NCI-H2227 (cell line): ENCODE data around the gene GRHL1.
"Not testable (repeated sequence)": the region's sequence is repeated elsewhere in the genome, so short reads cannot be mapped to it uniquely, and the experiment has no call there.

ENCODE experiments used
- DNase-seq: peaks from one replicate; lab custom pipeline; 2025; ENCODE audit not compliant: unreplicated experiment; lab: John Stamatoyannopoulos, UW

GRHL1 gene

GRCh38 chr2:10019602-10020400, 68.3 kb downstream of the GRHL1 start:
- no peak for DNase-seq

- DNase-seq: no peak
Observed at GRCh38 chr2:10022041-10022421, 70.5 kb downstream of the GRHL1 start.

DNA sequence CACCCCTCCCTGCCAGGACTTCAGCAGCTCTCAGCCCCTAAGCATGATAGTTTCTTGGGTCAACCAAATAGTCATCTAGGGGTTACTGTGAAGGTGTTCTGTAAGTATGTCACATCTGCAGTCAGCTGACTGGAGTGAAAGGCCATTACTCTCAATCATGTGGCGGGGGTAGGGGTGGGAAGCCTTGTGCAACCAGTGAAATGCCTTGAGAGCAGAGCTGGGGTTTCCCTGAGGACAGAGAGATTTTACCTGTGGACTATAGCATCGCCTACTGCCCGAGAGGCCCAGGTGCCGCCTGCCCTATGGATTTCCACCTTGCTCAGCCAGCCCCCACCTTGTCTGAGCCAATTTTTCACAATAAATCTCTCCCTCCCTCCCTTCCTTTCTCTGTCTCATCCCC, 71.0 kb downstream of the GRHL1 start:
- no peak for DNase-seq

DNA sequence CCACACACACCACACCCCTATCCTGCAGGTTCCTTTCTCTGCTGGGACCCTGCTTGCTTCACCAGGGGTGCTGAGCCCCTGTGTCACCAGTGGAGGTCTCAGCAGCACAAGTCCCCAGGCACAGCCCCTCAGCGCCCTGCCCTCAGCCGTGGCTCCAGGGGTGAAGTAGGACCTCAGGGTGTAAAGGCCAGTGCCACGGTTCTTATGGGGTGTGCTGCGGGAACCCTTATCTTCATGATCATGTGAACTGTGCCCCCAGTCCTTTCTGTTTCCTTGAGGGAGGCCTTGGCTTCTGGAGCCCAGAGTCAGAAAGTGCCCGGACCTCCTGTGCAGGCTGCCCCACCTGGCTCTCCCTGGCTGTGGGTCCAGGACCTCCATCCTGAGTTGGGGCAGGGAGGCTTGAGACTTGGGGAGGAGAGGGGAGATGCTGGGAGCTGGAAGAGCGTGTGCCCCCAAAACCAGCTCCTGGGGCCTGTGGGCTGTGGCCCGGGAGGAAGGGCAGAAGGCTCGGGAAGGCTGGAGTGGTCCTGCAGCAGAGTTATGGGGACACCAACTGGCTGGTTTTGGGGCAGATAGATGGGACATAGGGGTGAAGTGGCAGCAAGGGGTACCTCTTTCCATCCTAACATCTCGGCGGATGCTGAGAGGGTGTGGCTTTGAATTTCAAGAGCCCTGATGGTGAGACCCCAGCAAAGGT, 71.6 kb downstream of the GRHL1 start:
- no peak for DNase-seq

DNA sequence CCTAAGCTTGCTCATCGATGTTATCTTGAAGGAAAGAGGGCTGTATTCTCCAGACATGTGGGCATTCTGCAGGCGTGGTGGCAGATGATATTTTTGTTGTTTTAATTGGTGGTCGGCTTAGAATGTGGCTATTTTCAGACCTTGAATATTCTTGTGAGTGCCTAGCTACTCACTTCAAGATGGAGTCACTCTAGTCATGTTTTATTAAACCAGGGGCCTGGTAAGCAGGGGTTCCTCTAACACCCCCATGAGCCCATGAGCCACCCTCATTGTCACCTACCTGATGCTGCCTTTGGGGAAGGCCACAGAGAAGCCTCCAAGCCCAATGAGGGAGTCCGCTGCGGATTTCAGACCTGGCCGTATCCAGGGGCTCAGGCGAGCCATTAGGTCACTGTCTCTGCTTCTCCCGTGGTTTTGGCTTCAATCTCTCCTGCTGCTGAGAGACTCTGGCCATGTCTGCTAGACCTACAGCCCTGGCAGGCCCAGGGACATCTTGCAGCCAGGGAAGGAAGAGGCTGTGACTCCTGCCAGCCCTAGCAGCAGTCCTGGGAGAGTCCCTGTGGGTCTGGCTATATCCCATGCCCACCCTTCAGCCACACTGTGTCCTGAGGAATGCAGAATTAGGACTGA, 75.6 kb downstream of the GRHL1 start:
- DNase-seq: no peak

GRCh38 chr2:10027660-10028330, 76.3 kb downstream of the GRHL1 start:
- no peak for DNase-seq

GRCh38 chr2:10028407-10028987, 77.0 kb downstream of the GRHL1 start:
- no peak for DNase-seq

DNA sequence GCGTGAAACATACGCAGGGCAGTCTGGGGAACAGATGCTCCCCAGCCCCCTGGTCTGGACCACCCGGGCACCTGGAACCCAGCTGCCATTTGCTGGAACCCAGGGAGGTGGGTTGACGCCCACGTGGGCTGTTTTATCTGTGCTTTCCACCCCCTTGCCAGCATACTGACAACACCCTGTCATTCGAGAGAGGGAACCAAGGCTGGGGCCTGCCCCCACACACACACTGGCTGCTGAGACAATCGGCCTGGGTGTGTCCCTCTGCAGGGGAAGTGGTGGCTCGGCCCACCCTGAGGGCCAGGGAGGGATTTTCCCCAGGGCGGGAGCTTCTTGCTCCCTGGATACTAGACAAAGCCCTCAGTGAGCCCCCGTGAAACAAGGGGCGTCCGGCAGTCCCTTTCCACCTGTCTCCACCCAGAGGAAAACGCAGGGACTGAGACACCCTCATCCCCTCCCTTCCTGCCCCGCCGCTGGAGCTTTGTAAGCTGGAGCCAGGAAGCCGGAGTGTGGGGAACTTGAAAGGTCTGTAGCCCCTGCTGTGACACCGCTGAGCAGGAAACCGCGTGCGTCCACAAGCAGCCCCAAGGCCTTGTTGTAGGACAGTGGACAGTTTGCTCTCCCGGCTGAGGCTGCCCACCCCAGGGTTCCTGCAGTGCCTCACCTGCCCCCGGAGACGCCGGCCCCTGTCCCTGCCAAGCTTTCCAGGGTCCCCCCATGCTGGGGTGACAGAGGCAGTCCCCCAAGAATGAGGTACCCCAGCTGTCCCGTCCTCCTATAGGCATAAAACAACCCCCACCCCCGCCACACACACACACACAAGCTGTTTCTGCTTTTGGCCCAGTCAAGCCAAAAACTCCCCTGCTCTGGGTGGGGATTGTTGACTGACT, 77.7 kb downstream of the GRHL1 start:
- DNase-seq: peak; percentile 29

GRCh38 chr2:10029875-10030223, 78.4 kb downstream of the GRHL1 start:
- no peak for DNase-seq

DNA sequence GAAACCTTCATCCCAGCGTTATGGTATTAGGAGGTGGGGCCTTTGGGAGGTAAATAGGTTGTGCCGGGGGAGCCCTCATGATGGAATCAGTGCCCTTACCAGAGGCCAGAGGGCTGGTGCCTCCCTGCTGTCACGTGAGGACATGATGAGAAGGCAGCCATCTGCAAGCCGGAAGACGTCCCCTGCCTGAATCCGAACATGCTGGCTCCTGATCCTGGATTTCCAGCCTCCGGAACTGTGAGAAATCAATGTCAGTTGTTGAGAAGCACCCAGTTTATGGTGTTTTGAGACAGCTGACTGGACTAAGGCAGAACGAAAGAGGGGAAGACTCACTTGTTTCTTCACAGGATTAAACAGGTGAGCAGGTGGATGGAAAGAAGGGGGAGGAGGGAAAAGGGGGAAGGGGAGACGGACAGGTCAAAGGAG, 78.8 kb downstream of the GRHL1 start:
- peak; percentile 81 for DNase-seq

DNA sequence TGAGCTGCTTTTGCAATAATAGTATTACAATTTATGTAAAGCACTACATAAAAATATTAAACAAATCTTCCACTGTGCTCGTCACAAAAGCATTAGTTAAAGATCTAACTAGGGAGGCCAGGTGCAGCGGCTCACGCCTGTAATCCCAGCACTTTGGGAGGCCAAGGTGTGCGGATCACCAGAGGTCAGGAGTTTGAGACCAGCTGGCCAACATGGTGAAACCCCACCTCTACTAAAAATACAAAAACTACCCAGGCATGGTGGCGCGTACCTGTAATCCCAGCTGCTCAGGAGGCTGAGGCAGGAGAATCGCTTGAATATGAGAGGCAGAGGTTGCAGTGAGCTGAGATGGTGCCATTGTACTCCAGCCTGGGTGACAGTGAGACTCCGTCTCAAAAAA, 79.3 kb downstream of the GRHL1 start:
- DNase-seq: not testable (repeated sequence)

GRCh38 chr2:10031886-10032745, 80.6 kb downstream of the GRHL1 start:
- no peak for DNase-seq

DNA sequence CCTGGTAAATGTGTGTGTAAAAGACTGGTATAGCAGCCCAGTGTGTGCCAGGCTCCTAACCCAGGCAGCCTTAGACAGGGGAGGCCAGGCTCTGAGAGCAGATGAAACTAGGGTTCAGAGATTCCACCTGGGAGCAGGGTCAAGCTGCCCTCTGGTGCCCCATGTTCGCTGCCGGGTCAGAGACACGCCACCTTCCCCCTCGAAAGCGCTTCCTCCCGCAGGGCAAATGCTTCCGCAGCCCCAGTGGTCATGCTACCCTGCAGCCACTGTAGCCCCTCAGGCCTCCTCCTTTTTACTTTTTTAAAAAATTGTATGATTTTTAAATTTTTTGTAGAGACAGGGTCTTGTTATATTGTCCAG, 81.2 kb downstream of the GRHL1 start:
- DNase-seq: no peak

DNA sequence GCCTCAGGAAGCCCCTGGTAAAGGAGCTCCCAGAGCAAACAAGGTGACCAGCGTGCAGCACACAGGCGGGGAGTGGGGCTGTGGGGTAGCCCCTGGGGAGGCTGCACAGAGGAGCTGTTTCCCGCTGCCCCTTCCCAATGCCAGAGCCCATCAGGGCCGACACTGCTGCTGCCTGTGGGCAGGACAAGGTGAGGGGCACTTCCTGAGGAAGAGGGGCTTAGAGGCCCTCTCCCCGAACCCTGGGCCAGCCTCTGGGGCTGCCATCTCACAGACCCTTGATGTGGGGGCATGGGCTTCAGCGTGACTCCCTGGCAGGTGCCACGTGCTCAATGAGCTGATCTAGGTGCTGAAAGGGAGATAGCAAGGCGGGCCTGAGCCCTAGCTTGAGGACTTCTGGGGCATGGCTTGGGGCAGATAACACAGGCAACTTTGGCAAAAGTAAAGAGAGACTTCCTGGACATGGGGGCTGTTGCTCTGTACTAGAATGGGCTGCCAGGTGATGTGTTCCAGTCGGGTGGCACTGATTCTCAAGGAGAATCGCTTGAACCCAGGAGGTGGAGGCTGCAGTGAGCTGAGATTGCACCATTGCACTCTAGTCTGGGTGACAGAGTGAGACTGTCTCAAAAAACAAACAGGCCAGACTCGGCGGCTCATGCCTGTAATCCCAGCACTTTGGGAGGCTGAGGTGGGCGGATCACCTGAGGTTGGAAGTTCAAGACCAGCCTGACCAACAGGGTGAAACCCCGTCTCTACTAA, 81.9 kb downstream of the GRHL1 start:
- no peak for DNase-seq

DNA sequence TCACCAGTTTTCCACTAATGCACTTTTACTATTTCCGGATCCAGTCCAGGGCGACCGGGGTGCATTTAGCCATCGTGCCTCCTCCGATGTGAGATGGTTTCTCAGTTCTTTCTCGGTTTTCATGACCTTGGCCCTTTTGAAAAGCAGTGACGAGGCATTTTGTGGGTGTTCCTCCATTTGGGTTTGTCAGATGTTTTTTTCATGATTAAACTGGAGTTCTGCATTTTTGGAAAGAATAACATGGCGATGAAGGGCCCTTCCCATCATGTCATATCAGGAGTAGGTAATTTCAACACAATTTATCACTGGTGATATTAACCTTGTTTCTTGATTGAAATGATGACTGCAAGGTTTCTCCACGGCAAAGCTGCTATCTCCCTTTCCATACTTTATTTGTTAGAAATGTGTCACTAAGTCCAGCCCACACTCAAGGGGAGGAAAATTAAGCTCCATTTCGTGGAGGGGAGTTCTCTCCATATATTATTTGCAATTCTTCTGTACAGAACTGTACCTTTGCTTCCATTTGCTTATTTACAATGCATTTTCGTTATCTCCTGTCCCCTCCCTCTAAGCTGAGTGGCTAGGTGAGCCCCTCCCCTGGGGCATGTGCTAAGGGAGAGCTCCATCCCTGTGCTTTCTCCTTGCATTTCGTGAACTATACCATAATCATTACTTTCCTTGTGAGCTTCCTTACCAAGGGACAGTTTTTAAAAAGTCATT, 83.0 kb downstream of the GRHL1 start:
- DNase-seq: no peak

DNA sequence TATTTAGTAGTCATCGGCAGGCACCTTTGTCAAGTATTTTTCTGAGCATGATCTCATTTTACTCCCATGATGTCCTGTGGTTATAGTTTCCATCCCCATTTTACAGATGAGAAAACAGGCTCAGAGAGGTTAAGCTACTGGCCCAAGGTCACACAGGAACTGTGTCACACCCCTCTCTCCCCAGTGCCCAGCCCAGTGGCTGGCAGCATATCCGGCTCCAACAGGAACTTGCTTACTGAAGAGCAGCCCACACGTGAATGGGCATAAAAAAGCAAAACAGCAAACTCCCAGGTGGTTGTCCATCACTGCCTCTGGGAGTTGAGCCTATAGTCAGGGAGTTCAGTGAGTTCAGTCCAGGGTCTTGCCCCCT, 83.5 kb downstream of the GRHL1 start:
- no peak for DNase-seq

DNA sequence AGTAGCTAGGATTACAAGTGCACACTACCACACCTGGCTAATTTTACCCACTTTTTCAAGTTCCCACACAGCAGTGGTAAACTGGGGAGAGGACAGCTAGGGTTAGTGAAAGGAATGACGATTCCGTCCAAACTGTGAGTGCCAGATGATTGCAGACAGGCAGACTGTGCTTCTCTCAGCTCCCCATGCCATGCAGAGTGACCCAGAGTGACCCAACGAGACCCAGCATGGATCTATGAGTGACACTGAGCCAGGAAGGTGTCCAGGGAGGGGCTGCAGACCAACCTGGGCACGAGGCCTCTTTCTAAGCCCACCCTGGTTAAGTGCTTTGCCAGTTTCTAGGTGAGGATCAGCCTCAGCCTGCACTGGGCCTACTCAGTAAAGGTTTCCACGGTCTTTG, 84.1 kb downstream of the GRHL1 start:
- no peak for DNase-seq
